ENCODE measurements around the gene TVP23A.

- TF ChIP-seq CTCF (IDR thresholded peaks at IDR 0.05) (no peak), EP300 (IDR thresholded peaks at IDR 0.05) (no peak), POLR2A (IDR thresholded peaks at IDR 0.05) (no peak)
Measured at GRCh38 chr16:10859020-10859419, 40.4 kb upstream of the TVP23A start.

Measured in suprapubic skin (tissue), 3 donors.